GOT3 (cell line): ENCODE measurements around the gene PKHD1.
"Not testable (repeated sequence)": the region's sequence is repeated elsewhere in the genome, so short reads cannot be mapped to it uniquely, and the experiment has no call there.

Source experiments
- DNase-seq: peaks from one replicate; lab custom pipeline; 2025; ENCODE audit warnings: mixed read lengths; lab: John Stamatoyannopoulos, UW

Gene PKHD1

DNA sequence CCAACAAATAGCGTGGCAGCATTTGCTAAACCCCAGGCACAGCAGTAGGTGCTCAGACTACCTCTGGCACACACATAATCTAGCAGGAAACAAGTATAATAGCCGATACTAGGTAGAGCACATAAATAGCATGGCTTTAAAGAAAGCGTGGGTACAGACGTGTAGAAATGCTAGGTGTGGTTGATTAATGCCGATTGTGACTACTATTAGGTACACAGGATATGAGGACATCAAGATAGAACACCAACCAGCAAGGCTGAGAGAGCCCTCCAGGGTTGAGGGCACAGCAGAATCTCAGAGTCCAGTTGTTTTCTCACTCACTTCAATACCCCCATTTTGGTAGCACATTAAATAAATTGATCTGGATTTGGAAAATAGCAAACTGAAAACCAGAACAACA is 100.5 kb downstream of the PKHD1 start:
- no peak for DNase-seq

DNA sequence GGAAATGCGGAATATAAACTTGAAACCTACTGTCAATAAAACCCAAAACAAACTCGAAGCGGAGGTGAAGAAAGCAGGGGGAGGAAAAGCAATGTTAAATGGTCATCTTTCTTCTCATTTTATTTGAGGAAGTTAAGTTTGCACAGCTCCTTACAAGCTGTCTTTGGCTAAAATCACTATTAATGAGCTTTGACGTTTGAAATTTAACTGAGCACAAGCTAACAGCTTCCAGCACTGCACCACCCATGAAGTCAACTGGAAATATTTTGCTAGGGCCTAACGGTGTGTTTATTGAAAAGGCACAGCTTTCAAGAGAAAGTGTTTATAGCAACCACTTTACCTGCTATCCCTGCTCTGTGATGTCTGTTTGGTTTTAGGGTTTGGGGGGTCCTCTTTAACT is 103.8 kb downstream of the PKHD1 start:
- no peak for DNase-seq

DNA sequence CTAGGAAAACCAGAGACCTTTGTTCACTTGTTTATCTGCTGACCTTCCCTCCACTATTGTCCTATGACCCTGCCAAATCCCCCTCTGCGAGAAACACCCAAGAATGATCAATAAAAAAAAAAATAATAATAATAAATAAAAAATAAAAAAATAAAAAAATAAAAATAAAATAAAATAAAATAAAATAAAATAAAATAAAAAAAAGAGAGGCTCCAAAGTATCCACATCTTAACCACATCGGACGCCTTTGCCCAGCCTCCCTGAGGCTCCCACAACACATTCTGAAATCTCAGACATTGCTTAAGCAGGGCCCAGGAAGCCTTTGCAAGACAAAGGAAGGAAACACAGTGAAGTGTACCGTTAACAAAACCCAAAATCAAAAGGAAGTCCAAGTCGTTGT is 104.7 kb downstream of the PKHD1 start:
- not testable (repeated sequence) for DNase-seq

DNA sequence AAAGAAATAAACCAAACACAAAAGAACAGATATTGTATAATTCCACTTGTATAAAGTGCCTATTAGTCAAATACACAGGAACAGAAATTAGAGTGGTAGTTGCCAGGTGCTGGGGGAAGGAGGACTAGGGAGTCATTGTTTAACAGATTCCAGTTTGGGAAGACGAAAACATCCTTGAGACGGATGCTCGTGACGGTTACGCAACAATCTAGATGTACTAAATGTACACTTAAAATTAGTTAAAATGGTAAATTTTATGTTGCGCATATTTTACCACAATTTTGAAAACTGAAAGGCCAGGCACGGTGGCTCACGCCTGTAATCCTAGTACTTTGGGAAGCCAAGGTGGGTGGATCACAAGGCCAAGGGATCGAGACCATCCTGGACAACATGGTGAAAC is 111.0 kb downstream of the PKHD1 start:
- no peak for DNase-seq

DNA sequence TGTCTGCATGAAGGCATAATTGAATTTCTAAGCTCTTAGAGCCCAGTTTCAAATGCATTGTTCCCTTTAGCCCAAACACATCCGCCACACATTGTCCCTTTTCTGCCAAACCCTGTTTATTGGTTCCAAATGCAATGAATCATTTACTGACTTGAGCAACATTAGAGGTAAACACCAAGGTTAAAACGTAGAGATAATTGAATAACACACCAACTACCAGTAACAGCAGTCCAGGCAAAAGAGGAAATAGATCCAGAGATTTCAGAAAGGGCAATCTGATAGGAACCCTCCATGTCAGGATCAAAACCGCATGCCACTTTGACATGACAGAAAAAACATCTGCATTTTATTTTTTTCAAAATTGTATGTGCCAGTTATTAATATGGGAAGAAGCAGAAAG is 114.8 kb downstream of the PKHD1 start:
- DNase-seq: no peak

DNA sequence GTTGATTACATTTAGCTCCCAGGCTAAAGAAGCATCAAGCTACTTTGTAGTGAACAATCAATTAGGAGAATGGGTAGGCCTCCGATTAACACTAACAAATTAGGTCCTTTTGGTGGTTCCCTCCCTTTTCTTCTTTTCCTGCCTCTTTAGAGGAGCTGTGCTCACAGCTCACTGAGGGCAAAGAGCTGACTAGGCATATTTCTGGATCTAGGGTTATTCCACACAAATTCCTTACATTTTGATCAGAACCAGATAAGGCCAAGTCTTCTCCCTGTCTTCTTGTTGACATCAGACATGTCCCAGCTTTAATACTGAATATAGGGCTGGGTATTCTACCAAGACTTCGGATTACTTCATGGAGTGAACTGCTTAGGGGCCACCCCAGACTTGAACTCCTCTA is 119.1 kb downstream of the PKHD1 start:
- DNase-seq: no peak

DNA sequence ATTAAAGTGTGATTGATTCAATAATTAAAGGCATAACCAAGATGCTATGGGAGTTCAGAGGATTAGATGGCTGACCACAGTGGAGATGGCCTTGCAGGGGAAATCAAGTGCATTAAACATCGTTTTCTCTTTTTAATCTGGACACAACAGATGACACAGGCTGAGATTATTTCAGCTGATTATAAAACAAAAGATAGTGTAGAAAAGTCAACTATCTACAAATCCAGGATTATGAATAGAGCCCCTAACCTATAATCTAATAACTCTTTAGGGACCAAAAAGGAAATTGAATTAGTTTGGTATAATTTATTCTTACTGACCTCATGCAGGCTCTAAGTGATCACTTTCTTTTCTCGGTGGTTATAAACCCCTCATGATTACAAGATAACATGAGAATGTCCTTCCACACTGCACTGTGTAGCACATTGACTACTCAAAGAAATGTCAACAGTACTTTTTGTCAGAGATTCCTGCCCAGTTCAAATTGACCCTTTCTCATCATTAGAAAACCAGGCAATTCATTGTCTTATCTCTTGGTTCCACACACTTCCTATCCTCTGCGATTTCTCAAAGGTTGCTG is 122.1 kb downstream of the PKHD1 start:
- DNase-seq: no peak

DNA sequence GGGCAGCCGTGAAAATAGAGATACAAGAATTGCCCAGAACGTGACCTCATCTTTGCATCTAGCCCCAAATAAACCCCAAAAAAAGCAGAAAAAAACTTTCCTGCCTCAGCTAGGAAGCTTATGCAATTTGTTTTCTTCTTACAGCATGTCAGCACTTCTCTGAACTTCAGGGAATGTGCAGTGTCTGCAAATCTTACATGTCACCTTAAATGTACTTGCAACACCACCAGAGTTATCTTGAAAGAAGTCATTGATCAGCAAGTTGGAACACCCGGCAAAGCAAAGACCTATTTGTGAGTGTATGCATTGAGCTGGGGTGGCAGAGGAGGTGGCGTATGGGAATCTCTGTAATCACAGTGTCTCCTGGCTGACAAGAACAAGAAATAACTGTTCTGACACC is 123.4 kb downstream of the PKHD1 start:
- no peak for DNase-seq

DNA sequence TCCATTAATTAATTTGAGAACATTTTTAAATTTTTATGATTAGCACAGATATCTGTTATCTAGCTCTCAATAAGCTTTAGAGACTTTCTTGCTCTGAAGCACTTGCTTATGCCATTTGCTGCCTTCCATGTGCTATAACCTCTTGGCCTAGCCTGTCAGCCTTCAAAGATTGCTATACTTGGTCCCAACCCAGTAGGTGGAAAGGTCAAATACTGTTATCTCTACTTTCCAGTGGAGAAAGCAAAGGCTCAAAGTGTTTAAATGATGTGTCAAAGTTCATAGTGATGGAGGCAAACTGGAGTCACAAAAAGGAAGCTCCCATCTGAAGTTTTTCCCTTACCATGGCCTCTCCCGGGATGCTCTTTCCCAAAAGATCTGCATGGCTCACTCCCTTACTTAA is 125.1 kb downstream of the PKHD1 start:
- DNase-seq: no peak

DNA sequence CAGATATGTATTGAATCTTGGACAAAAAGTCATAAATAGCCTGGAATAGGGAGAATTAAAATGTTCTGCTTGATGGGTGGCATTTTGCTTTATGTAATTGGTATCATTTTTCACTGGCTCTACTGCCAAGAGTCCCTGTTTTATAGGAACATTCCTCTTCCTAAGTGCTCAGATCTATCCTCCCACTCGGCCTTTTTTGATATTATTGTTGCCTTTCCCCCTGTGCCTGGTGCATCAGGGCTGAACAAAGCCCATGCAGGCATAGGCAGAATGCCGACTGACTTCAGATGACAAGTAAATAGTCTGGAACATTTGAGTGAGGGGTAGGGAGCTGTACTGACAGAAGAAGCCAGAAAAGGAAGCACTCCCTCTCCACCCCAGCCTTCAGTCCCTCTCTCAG is 127.0 kb downstream of the PKHD1 start:
- DNase-seq: no peak

DNA sequence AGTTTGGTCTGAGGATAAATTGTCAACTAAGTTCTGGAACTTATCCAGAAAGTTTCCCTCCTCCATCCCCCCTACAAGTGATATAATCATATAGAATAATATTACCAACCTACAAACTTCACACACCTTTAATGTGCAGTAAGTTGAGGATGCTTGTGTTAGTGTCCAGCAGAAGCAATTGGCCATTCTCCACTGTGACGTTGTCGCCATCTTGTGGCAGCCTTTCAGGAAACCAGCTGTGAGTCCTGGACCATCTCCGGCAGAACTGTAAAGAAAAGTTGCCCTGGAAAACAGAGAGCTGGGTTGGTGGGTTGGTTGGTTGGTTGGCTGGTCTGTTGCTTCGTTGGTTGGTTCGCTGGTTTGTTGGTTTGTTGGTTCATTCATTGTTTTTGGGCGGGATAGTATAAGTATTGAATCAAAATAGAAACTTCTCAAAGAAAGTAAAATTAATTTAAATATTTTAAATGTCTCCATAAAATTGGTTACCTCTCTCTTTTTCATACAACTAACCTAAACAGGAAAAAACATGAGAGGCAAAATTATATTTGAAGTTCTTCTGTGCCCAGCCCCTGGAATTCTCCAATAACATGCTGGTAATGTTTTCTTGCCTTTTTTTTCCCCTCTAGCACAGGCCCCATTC is 127.5 kb downstream of the PKHD1 start:
- peak; percentile 5 for DNase-seq

DNA sequence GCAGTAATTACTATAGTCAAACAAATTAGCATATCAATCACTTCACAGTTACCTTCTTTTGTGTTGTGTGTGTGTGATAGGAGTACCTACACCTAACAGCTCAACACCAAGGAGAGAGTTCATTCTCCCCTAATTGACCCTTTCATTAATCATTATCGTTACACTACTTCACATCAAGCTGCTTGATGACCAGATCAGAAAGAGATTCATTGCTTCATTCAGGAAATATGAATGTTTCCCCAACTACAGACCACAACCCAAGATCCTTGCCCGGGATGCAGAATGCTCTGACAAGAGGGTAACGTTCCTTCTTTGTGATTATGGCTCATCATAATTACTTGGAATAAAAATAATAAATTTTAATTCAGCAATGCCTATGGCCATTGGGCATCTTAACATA is 132.7 kb downstream of the PKHD1 start:
- DNase-seq: no peak

DNA sequence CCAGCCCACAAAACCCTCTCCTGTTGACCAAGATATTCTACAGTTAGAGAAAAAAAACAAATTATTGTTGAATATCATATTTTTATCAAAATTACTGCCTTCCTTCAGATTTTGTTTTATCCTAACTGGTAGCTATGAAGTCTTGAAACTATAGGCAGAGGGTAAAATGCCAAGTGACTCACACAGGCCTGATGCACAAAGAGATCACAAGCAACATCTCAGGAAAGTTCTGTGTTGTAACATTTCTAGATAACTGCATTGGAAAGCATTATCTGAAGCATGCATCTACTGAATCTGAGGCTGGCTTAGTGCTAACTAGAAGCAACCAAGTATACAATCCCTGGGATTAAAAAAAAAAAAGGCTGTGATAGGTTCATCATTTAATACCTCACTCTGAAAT is 134.2 kb downstream of the PKHD1 start:
- no peak for DNase-seq

DNA sequence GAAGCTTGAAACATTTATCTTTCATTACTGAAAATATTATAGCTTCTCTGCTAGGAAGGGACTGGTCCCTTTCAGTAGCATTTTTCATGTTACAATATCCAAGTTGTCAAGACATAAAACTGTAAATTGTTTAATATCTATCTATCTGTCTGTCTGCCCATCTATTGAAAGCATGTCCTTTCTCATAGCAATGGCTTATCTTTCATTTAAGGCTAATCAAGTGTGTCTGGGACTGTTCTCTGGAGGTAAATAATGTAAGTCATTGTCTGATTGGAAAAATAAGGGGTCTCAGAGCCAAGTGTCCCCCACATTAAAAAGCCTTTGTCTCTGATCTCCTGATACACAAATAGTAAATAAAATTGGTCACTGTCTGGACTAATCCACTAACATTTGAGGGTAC is 135.5 kb downstream of the PKHD1 start:
- no peak for DNase-seq

DNA sequence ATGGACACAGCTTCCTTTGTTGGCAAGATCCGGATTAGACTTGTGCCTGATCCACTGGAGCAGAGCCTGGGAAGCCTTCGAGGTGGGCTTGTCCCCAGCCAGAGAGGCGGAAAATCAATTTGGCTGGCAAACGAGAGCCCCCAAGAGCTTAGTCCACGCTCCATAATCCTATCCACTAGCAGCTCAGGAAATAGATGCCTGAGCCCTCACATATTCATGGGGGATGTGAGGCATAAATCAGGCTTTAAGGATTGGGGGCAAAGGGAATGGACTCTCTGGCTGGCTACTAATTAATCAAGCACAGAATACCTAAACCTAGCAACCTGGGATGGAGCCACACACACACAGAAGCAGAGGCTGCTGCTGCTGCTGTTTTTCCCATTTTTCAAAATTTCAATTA is 137.9 kb downstream of the PKHD1 start:
- no peak for DNase-seq

DNA sequence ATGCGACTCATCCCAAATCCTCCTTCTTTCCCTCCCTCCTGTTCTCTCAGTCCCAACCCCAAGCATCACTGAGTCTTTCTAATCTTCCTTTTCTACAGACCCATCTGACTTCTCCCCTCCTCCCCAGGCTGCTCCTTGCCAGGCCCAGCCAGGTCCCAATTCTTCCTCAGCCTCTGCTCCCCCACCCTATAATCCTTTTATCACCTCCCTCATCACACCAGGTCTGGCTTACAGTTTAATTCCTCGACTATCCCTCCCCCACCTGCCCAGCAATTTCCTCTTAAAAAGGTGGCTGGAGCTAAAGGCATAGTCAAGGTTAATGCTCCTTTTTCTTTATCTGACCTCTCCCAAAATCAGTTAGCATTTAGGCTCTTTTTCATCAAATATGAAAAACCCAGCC is 147.7 kb downstream of the PKHD1 start:
- not testable (repeated sequence) for DNase-seq

DNA sequence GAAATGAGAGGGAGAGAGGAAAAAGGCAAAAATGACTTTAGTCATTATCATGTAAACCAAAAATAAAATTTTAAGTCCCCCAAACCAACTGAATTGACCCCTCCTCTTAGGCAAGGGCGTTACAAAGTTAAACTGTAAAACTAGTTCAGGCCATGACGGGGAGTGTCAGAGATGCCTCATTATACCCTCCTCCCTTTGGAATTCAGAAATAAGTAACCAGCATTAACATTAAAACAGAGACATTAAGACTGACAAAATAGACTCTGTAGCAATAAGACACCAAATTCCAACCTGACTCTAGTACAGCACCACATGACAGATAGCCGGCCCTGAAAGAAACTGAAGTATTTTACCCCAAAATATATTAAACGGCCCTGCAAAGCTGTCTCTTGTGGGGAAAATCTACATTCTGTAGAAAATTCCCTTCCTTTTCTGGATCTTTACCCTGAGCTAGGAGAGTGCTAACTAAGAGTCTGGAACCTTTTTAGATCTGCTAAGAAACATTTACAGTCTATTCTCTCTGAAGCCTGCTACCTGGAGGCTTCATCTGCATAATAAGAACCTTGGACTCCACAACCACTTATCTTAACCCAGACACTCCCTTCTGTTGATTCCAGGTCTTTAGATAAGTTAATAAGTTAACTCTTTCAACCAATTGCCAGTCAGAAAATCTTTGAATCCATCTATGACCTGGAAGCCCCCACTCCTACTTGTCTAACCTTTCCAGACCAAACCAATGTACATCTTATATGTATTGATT is 150.7 kb downstream of the PKHD1 start:
- no peak for DNase-seq

DNA sequence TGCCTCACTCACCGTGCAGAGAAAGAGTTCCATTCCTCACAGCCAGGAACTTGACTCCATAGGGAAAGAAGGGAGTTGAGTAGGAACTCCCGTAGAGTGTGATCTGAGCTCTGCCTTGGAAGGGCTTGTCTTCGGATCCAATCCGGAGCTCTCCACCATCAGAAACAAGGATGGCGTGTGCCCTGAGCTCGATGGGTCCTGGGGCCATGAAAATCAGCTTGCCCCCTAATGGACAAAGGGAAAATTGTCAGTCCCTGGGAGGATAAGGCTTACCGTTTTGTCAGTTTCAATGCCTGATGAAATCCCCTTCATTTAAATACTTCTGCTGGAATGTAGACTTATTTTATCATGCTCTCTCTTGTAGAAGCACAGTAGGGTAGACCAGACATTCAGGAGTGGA is 153.3 kb downstream of the PKHD1 start:
- no peak for DNase-seq

DNA sequence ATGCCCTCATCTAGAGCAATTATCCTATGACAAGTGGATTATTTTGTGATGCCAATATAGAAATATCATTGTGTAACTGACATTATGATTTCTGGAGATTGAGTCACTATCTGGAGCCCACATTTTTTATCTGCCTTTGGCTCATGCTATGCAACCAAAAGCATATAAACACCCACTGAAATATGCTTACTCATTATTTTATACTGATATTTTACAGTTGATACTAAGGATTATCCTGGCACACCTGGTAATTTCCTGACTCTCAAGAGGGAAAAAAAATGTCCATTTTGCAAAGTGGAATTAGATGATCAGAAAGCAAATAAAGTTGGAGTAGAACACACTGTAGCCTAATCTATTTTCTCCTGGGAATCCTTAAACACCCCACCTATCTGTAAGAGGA is 154.5 kb downstream of the PKHD1 start:
- DNase-seq: no peak

DNA sequence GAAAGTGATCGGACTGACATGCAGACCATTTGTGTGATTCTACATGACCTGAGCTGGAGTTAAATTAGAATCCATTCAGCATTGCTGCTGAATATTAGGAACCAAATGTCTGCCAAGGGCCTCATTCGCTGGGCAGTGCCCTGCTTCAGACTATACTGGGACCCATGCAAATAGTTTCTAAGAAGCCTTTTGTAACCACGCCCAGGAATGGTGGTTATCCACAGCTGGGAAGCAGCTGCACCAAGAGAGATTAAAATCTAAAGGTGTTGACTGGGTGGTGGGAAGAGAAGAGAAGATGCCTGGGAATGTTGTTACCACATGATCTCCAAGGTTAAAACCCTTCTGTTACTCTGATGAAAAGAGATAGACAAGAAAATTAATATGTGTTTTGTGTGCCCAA is 156.8 kb downstream of the PKHD1 start:
- no peak for DNase-seq

DNA sequence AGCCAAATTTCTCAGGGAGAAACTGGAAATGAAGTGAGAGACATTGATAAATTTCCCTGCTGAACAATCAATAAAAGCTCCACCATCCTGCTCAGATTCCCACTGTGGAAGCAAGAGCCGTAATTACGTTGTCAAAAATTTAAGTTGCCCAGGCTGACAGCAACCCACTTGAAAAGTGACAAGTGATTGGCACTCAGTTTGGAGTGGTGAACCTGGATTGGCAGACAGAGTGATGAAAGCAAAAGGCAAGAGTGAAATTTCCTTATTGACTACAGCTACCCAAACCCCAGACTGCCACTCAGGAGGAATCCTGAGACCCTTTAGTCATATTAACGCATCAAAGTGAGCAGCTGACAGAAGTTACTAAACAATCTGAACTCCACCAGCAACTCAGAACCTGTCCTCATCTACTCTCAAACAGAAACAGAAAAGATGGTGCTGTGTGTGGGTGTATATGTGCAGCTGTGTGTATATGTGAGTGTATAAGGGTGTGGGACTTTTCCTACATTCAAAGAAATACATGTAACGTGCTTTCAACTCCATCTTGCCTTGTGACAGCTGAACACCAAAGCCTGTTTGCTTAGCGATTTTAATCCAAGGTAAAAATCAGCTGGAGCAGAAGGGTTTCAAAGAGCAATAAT is 157.4 kb downstream of the PKHD1 start:
- DNase-seq: no peak

DNA sequence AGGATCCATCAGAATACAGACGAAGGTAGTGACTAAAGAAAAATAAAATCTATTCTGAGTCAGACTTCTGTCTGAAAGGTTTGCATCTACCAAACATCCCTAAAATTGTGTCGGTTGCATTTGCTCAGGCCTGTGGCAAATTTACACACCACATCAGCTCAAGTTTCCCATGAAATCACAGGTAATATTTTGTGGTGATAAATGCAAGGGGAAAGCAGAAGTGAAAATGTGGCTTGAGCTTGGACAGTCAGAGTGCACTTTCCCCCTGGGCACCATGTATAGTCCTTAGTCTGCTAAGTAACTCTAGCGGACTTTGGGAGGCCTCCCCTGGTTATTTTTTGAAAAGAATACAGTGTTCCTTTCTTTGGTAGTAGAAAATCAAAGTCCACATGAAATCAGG is 159.1 kb downstream of the PKHD1 start:
- no peak for DNase-seq

DNA sequence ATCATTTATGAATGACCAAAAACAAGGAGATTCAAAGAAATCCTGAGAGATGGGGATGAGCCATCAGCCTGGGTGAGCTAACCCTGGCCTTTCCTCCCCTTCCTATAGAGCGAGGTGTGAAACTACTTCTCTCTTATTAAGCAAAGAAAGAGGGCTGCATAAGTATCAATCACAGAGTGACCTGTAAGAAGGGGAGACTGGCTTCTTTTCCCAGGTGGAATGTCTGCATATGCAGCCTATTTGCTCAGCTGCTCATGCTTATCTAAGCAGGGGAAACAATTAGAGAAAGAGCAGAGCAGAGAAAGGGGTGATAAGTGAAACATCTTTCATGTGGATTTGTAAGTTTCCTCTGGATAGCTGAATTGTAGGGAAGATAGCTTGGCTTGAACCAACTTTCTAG is 160.0 kb downstream of the PKHD1 start:
- DNase-seq: no peak
